Kidney (tissue), 14 donors: ENCODE measurements around the gene RPL39. TPM values are rescaled to one million over a fixed set of nuclear protein-coding genes. Genes with fewer than 3 reads are reported as not detected.
A peak's percentile ranks its signal among the peaks of the same experiment; 100 is the strongest.

Experiments used
- DNase-seq, 5 donors: peaks; one replicate each; pipeline ENCODE4 v3.0.0-alpha.2; 2013 to 2020
- FAIRE-seq: peaks from 2 replicates; lab custom pipeline; 2012; peaks lifted over from hg19 to GRCh38; lab: Jason Lieb, UNC
- H3K27ac ChIP-seq, 2 donors: one replicate each; pipeline ENCODE4 v1.7.0; 2013; ENCODE audit warnings: low read depth in 2 of 2, low read length in 2 of 2, inconsistent platforms in 1 of 2
- H3K27me3 ChIP-seq: one replicate; pipeline ENCODE4 v1.7.1; 2013; ENCODE audit warnings: low read length, inconsistent platforms; ENCODE audit not compliant: control insufficient read depth, insufficient read depth
- H3K36me3 ChIP-seq, 3 donors: one replicate each; pipeline versions ENCODE4 v1.7.0 to v1.7.1; 2013; ENCODE audit warnings: low read length in 3 of 3, control low read depth in 1 of 3, inconsistent platforms in 1 of 3; ENCODE audit not compliant: insufficient read depth in 3 of 3, control insufficient read depth in 2 of 3
- H3K4me1 ChIP-seq, 3 donors: one replicate each; pipeline versions ENCODE4 v1.7.0 to v1.7.1; 2013; ENCODE audit warnings: low read length in 3 of 3, inconsistent platforms in 1 of 3, low read depth in 1 of 3; ENCODE audit not compliant: control insufficient read depth in 2 of 3, insufficient read depth in 2 of 3
- H3K4me3 ChIP-seq, 3 donors: one replicate each; pipeline versions ENCODE4 v1.7.0 to v1.8.1; 2013; ENCODE audit warnings: low read length in 3 of 3, control low read depth in 1 of 3, inconsistent platforms in 1 of 3
- H3K9ac ChIP-seq, 3 donors: one replicate each; pipeline versions ENCODE4 v1.7.0 to v1.7.1; 2013; ENCODE audit warnings: low read length in 3 of 3, control low read depth in 1 of 3, inconsistent platforms in 1 of 3
- H3K9me3 ChIP-seq, 3 donors: one replicate each; pipeline versions ENCODE4 v1.7.0 to v1.7.1; 2013; ENCODE audit warnings: low read length in 3 of 3, control low read depth in 1 of 3, inconsistent platforms in 1 of 3; ENCODE audit not compliant: control insufficient read depth in 2 of 3, insufficient read depth in 1 of 3
- intact Hi-C: fragments of 100-400 bp; cut with DNase I; formaldehyde crosslinking; loops from one replicate; pipeline ENCODE4 v1.11.1; 2022
- polyA plus RNA-seq: library from polyadenylated mRNA; stranded (reverse); fragments of 350-450 nt; fragmentation: Illumina TruSeq; extraction: RNeasy Lipid Tissue Mini Kit (QIAGEN cat#74804); gene quantifications from one replicate; pipeline ENCODE4 v1.2.3, GENCODE V29; 2014; ENCODE audit warnings: low read depth, low replicate concordance; ENCODE audit not compliant: insufficient read depth
- total RNA-seq: library from RNA; stranded (reverse); fragmentation: NEBNext Ultra II Directional; extraction: Animal tissue kit (Norgen Biotek cat#: 25700); gene quantifications from one replicate; pipeline ENCODE4 v1.2.1, GENCODE V29; 2021
- TF ChIP-seq, protein P1 (sequence below): IDR thresholded peaks from 3 replicates; pipeline ENCODE4 v1.5.1; 2012; ENCODE audit warnings: mild to moderate bottlenecking, moderate library complexity, borderline replicate concordance; ENCODE audit not compliant: insufficient read depth; ENCODE audit errors: extremely low read depth
- donor health status: control.
- donor health status: control.
- donor health status: control.
- donor health status: control.
- donor health status: control.
- donor health status: DM: yes; HTN: yes; CAD: no.
- donor health status: Normal renal cell carcinoma (clear cell type).

Gene RPL39
- total and polyA plus RNA-seq, 2 donors from 2014 or later: 1,212 to 2,663 TPM

- no peak for FAIRE-seq
- H3K9me3 ChIP-seq: no peaks in the 10 kb centered on the region
- no peak overlapping the region for H3K9ac ChIP-seq
- H3K36me3 ChIP-seq: no peaks in the 10 kb centered on the region
- H3K27ac ChIP-seq: no peak overlapping the region
- TF ChIP-seq, protein P1, sequence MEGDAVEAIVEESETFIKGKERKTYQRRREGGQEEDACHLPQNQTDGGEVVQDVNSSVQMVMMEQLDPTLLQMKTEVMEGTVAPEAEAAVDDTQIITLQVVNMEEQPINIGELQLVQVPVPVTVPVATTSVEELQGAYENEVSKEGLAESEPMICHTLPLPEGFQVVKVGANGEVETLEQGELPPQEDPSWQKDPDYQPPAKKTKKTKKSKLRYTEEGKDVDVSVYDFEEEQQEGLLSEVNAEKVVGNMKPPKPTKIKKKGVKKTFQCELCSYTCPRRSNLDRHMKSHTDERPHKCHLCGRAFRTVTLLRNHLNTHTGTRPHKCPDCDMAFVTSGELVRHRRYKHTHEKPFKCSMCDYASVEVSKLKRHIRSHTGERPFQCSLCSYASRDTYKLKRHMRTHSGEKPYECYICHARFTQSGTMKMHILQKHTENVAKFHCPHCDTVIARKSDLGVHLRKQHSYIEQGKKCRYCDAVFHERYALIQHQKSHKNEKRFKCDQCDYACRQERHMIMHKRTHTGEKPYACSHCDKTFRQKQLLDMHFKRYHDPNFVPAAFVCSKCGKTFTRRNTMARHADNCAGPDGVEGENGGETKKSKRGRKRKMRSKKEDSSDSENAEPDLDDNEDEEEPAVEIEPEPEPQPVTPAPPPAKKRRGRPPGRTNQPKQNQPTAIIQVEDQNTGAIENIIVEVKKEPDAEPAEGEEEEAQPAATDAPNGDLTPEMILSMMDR: no peak
- intact Hi-C loops: no loop called here
- no peaks in the 10 kb centered on the region for H3K4me1 ChIP-seq
- H3K27me3 ChIP-seq: no peaks in the 10 kb centered on the region
- no peak overlapping the region for H3K4me3 ChIP-seq
- no peak for DNase-seq
Observed at GRCh38 chrX:119745283-119745848, 46.1 kb downstream of the RPL39 start.

GRCh38 chrX:119738742-119739141 lies 52.7 kb downstream of the RPL39 start:
- Histone ChIP-seq H3K4me3 (no peak overlapping the region), H3K27ac (no peak overlapping the region), H3K36me3 (no peaks in the 10 kb centered on the region), H3K9me3 (no peaks in the 10 kb centered on the region), H3K27me3 (no peaks in the 10 kb centered on the region), H3K4me1 (peaks cover 0 to 3% (median 0%) of the 10 kb centered on the region in 3 donors), H3K9ac (no peak overlapping the region)
- DNase-seq: peak in 3 of 5 donors; percentile 25 to 46 (median 40)
- intact Hi-C loops: no loop called here
- FAIRE-seq: no peak
- TF ChIP-seq, protein P1: no peak

Other genes starting within 250 kb of the RPL39 start
- gene STEEP1, start 226.2 kb downstream of the RPL39 start, total RNA-seq: 24.2 TPM
- gene STEEP1, start 226.2 kb downstream of the RPL39 start, polyA plus RNA-seq: 23.7 TPM
- gene UBE2A, start 217.1 kb downstream of the RPL39 start, total RNA-seq: 50.5 TPM
- gene UBE2A, start 217.1 kb downstream of the RPL39 start, polyA plus RNA-seq: 51.3 TPM
- gene NKRF, start 185.2 kb downstream of the RPL39 start, total RNA-seq: 9.0 TPM
- 5.7 TPM for gene NKRF, start 185.2 kb downstream of the RPL39 start, polyA plus RNA-seq
- gene SEPTIN6, start 98.5 kb downstream of the RPL39 start, total RNA-seq: 40.1 TPM
- gene SEPTIN6, start 98.5 kb downstream of the RPL39 start, polyA plus RNA-seq: 32.4 TPM
- 1.3 TPM for gene SOWAHD, start 33.0 kb downstream of the RPL39 start, total RNA-seq
- 0.92 TPM for gene SOWAHD, start 33.0 kb downstream of the RPL39 start, polyA plus RNA-seq
- 6.0 TPM for gene UPF3B, start 61.3 kb upstream of the RPL39 start, total RNA-seq
- gene UPF3B, start 61.3 kb upstream of the RPL39 start, polyA plus RNA-seq: 9.4 TPM
- gene RNF113A, start 80.1 kb upstream of the RPL39 start, total RNA-seq: 13.3 TPM
- gene RNF113A, start 80.1 kb upstream of the RPL39 start, polyA plus RNA-seq: 18.7 TPM
- gene NDUFA1, start 80.2 kb upstream of the RPL39 start, total RNA-seq: 114 TPM
- gene NDUFA1, start 80.2 kb upstream of the RPL39 start, polyA plus RNA-seq: 512 TPM
- gene AKAP14, start 104.3 kb upstream of the RPL39 start, total RNA-seq: not detected
- not detected for gene AKAP14, start 104.3 kb upstream of the RPL39 start, polyA plus RNA-seq
- 7.7 TPM for gene NKAP, start 152.1 kb upstream of the RPL39 start, total RNA-seq
- 9.9 TPM for gene NKAP, start 152.1 kb upstream of the RPL39 start, polyA plus RNA-seq